GM19193 (cell line): Measurements from ENCODE around the gene PDILT.

ENCODE experiments used
- POLR2A ChIP-seq: IDR thresholded peaks from 4 replicates; pipeline ENCODE4 v1.6.1; 2011; ENCODE audit not compliant: insufficient read depth, insufficient read length; ENCODE audit errors: extremely low read depth

PDILT gene

DNA sequence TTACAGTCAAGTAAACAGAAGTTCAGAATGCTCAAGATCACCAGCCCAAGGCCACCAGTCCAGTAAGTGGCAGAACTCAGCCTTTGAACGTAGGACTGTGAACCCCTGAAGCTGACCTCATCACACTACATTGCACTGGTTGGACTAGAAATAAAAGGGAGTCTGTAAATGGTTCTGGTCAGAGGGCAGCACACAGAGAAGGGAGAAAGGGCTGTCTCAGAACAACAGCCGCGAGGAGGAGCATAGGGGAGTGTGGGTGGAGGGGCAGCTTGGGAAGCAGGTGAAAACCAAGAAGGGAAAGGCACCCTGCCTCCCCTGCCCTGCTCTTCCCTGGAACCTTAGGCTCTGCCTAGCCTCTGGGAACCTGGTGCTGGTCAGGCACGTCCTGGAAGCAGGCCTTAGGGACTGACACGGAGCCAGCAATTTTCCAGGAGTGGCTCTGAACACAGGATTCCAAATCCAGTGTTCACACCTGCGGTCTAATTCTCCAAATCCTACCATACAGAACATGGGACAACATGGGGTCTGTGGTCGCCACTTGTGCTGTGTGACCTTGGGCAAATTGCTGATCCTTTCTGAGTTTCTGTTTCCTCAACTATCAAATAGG lies 7.0 kb downstream of the PDILT start:
- TF ChIP-seq POLR2A: no peak

DNA sequence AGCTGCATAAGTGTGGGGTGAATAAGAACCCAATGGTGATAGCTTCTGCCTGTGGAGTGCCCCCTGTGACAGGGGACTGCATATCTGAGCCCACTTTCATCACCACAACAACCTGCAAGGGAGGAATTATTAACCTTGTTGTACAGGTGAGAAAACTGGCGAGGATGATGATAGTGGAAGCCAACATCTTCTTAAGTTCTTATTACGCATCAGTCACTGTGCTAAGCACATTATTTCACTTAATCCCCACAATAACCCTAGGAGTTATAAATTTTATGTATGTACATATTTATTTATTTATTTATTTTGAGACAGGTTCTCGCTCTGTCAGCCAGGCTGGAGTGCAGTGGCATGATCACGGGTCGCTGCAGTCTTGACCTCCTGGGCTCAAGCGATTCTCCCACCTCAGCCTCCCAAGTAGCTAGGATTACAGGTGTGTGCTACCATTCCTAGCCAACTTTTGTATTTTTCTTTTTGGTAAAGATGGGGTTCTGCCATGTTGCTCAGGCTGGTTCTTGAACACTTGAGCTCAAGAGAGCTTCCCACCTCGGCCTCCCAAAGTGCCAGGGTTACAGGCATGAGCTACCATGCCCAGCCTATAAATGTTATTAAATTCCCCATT lies 7.6 kb downstream of the PDILT start:
- TF ChIP-seq POLR2A: no peak

DNA sequence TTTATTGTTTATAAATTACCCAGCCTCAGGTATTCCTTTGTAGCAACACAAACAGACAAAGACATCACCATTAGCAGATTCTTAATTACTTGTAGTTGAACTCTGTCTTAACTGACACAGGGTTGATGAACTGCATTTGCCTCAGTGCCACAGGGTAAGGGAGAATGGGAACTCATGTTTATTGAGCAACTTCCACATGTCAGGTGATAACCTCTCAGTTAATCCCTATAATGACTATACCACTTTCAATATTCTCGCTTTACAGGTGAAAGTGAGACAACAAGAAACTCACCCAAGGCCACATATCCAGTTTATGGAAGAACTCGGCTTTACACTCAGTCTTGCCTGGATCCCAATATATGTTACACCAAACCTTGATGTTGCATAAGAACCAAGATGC lies 8.6 kb downstream of the PDILT start:
- TF ChIP-seq POLR2A: no peak

- TF ChIP-seq POLR2A: no peak
These were observed 10.5 kb downstream of the PDILT start for GRCh38 chr16:20393801-20394577.

DNA sequence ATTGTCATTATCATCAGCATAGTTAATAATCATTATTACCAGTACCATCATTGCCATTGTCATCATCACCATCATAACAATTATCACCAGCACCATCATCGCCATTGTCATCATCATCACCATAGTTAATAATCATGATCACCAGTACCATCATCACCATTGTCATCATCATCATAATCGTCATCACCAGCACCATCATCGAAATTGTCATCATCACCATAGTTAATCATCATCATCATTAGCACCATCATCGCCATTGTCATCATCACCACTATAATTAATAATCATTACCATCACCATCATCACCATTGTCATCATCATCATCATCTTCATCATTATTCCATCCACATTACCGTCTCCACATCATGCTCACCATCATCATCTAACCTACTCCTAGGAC lies 13.5 kb downstream of the PDILT start:
- no peak for TF ChIP-seq POLR2A

GRCh38 chr16:20388854-20389253 lies 15.7 kb downstream of the PDILT start:
- TF ChIP-seq POLR2A: no peak

- TF ChIP-seq POLR2A: no peak
These were observed 16.6 kb downstream of the PDILT start for GRCh38 chr16:20387978-20388377.

GRCh38 chr16:20385844-20386832 lies 18.4 kb downstream of the PDILT start:
- no peak for TF ChIP-seq POLR2A

GRCh38 chr16:20383106-20384029 lies 21.2 kb downstream of the PDILT start:
- TF ChIP-seq POLR2A: no peak

GRCh38 chr16:20382202-20382948 lies 22.2 kb downstream of the PDILT start:
- no peak for TF ChIP-seq POLR2A

- TF ChIP-seq POLR2A: no peak
These were observed 23.8 kb downstream of the PDILT start for GRCh38 chr16:20380782-20381181.

GRCh38 chr16:20377181-20377580 lies 27.4 kb downstream of the PDILT start:
- no peak for TF ChIP-seq POLR2A

GRCh38 chr16:20372701-20373100 lies 31.8 kb downstream of the PDILT start:
- TF ChIP-seq POLR2A: no peak
